Mesendoderm (in vitro differentiated cells): ENCODE data around the gene TINCR. TPM values are rescaled to one million over a fixed set of nuclear protein-coding genes. Genes with fewer than 3 reads are reported as not detected.

ENCODE experiments used
- small RNA-seq: library from polyadenylated mRNA; stranded (forward); fragments of <200 nt; extraction: miRNeasy Mini kit (QIAGEN cat#:217004); gene quantifications from one replicate; pipeline ENCODE3, GENCODE V24; 2013; ENCODE audit not compliant: insufficient read depth

Gene TINCR

Small RNA genes within 50 kb of the gene (small RNA-seq; reads per million reads assigned to genes)
- gene SNRPEP4, result not detected
